MM.1S (cell line): ENCODE measurements around the gene TMEM179B.
A peak's percentile ranks its signal among the peaks of the same experiment; 100 is the strongest.

Source experiments
- DNase-seq: peaks from one replicate; pipeline ENCODE4 v3.0.0-alpha.2; 2015
- H2AFZ ChIP-seq: fragments of 300-600 bp; sonication (generic); 2 replicates; pipeline ENCODE4 v1.6.0; 2016; ENCODE audit warnings: antibody characterized with exemption, low read length
- H3F3A ChIP-seq: fragments of 300-600 bp; sonication (generic); 2 replicates; pipeline ENCODE4 v1.6.1; 2016; ENCODE audit warnings: mild to moderate bottlenecking, antibody characterized with exemption, low read length, moderate library complexity, mixed read lengths; ENCODE audit not compliant: insufficient read depth
- H3K27ac ChIP-seq: fragments of 300-600 bp; sonication (generic); 2 replicates; pipeline ENCODE4 v1.5.1; 2016; ENCODE audit warnings: mild to moderate bottlenecking, low read length
- H3K27me3 ChIP-seq: fragments of 300-600 bp; sonication (generic); replicated peaks from 2 replicates; pipeline ENCODE4 v1.6.0; 2016; ENCODE audit warnings: low read length; ENCODE audit not compliant: insufficient read depth
- H3K36me3 ChIP-seq: fragments of 300-600 bp; sonication (generic); replicated peaks from 2 replicates; pipeline ENCODE4 v1.6.1; 2016; ENCODE audit warnings: mild to moderate bottlenecking, low read length, mixed read lengths; ENCODE audit not compliant: insufficient read depth
- H3K4me1 ChIP-seq: fragments of 300-600 bp; sonication (generic); 2 replicates; pipeline ENCODE4 v1.6.1; 2016; ENCODE audit warnings: low read length, mixed read lengths
- H3K4me2 ChIP-seq: fragments of 300-600 bp; sonication (generic); 2 replicates; pipeline ENCODE4 v1.6.0; 2016; ENCODE audit warnings: low read depth, low read length
- H3K4me3 ChIP-seq: fragments of 300-600 bp; sonication (generic); 2 replicates; pipeline ENCODE4 v1.5.1; 2016; ENCODE audit warnings: low read length, mixed read lengths
- H3K79me2 ChIP-seq: fragments of 300-600 bp; sonication (generic); 2 replicates; pipeline ENCODE4 v1.6.1; 2016; ENCODE audit warnings: mixed run types, low read length, mixed read lengths
- H3K9ac ChIP-seq: fragments of 300-600 bp; sonication (generic); 2 replicates; pipeline ENCODE4 v1.6.1; 2016; ENCODE audit warnings: low read length, mixed read lengths
- H3K9me2 ChIP-seq: fragments of 300-600 bp; sonication (generic); replicated peaks from 2 replicates; pipeline ENCODE4 v1.6.1; 2016; ENCODE audit warnings: mild to moderate bottlenecking, low read length, mixed read lengths; ENCODE audit not compliant: insufficient read depth
- H3K9me3 ChIP-seq: fragments of 300-600 bp; sonication (generic); replicated peaks from 2 replicates; pipeline ENCODE4 v1.6.1; 2016; ENCODE audit warnings: mild to moderate bottlenecking, low read length, mixed read lengths; ENCODE audit not compliant: insufficient read depth
- H4K20me1 ChIP-seq: fragments of 300-600 bp; sonication (generic); 2 replicates; pipeline ENCODE4 v1.6.1; 2016; ENCODE audit warnings: mild to moderate bottlenecking, low read length, moderate library complexity, mixed read lengths; ENCODE audit not compliant: insufficient read depth
- CTCF ChIP-seq: fragments of 300-600 bp; sonication (generic); IDR thresholded peaks from 2 replicates; pipeline ENCODE4 v1.5.1; 2016; ENCODE audit warnings: antibody characterized with exemption, low read length, mixed read lengths
- EZH2 ChIP-seq: fragments of 300-600 bp; sonication (generic); optimal IDR thresholded peaks from 2 replicates; pipeline ENCODE3; 2017; ENCODE audit warnings: low read depth, mild to moderate bottlenecking, antibody characterized with exemption, low read length, mixed read lengths
- EZH2phosphoT487 ChIP-seq: fragments of 300-600 bp; sonication (generic); IDR thresholded peaks from 2 replicates; pipeline ENCODE4 v1.6.1; 2018; ENCODE audit warnings: antibody characterized with exemption, low read length

Gene TMEM179B

GRCh38 chr11:62799486-62799885, 12.3 kb downstream of the TMEM179B start:
- Histone ChIP-seq H3K9ac (no peak overlapping the region), H3K27me3 (no peaks in the 10 kb centered on the region), H4K20me1 (no peaks in the 10 kb centered on the region), H3K9me3 (no peaks in the 10 kb centered on the region), H3F3A (no peaks in the 10 kb centered on the region), H3K36me3 (peaks cover 23% of the 10 kb centered on the region), H3K4me2 (no peak overlapping the region), H3K4me1 (0 out of 2 replicates have a peak, but pooled peaks cover 8% of the 10 kb centered on the region), H3K9me2 (no peaks in the 10 kb centered on the region), H2AFZ (no peak overlapping the region), H3K27ac (no peak overlapping the region), H3K4me3 (no peak overlapping the region), H3K79me2 (peaks cover 28% of the 10 kb centered on the region)
- DNase-seq = no peak
- TF ChIP-seq EZH2phosphoT487 = no peak
- no peak for TF ChIP-seq CTCF
- TF ChIP-seq EZH2 = no peak

GRCh38 chr11:62801071-62801470, 13.9 kb downstream of the TMEM179B start:
- Histone ChIP-seq H4K20me1 (no peaks in the 10 kb centered on the region), H3K27me3 (no peaks in the 10 kb centered on the region), H3K9me2 (no peaks in the 10 kb centered on the region), H3K27ac (no peak overlapping the region), H3K9ac (no peak overlapping the region), H3K79me2 (peaks cover 33% of the 10 kb centered on the region), H3K4me2 (no peak overlapping the region), H2AFZ (no peak overlapping the region), H3K9me3 (no peaks in the 10 kb centered on the region), H3K4me1 (peaks cover 9% of the 10 kb centered on the region), H3K4me3 (no peak overlapping the region), H3K36me3 (peaks cover 21% of the 10 kb centered on the region), H3F3A (peaks cover 5% of the 10 kb centered on the region)
- TF ChIP-seq EZH2 (no peak), CTCF (no peak), EZH2phosphoT487 (no peak)
- DNase-seq = no peak

GRCh38 chr11:62804310-62805075, 17.3 kb downstream of the TMEM179B start:
- no peaks in the 10 kb centered on the region for H3K9me2 ChIP-seq
- peak overlapping the region; percentile 66 for H3K9ac ChIP-seq
- H3K79me2 ChIP-seq = peaks cover 33% of the 10 kb centered on the region
- peak overlapping the region; percentile 70 for H3K4me3 ChIP-seq
- H3K27me3 ChIP-seq = no peaks in the 10 kb centered on the region
- H3K4me2 ChIP-seq = peak overlapping the region; percentile 90
- no peak overlapping the region for H2AFZ ChIP-seq
- peaks cover 35% of the 10 kb centered on the region for H3K4me1 ChIP-seq
- peaks cover 23% of the 10 kb centered on the region for H3F3A ChIP-seq
- peaks cover 20% of the 10 kb centered on the region for H3K36me3 ChIP-seq
- no peaks in the 10 kb centered on the region for H3K9me3 ChIP-seq
- peak overlapping the region; percentile 89; the same call in 1 of the 2 replicates for H3K27ac ChIP-seq
- H4K20me1 ChIP-seq = no peaks in the 10 kb centered on the region
- DNase-seq = peak; percentile 36
- TF ChIP-seq EZH2 (no peak), EZH2phosphoT487 (no peak), CTCF (no peak)
